Peyer's patch (tissue), 4 donors: Measurements from ENCODE around the gene TOP1.

Experiments used
- CTCF ChIP-seq, 6 experiments: fragments of 450-650 bp in 4 of 6; fragments of 200-600 bp in 2 of 6; sonication (generic) in 1 of 6; IDR thresholded peaks; one replicate each; pipeline ENCODE4 v1.5.1; 2017 to 2019; ENCODE audit warnings: antibody characterized with exemption in 6 of 6, mild to moderate bottlenecking in 3 of 6, moderate library complexity in 1 of 6
- POLR2A ChIP-seq, 2 donors: fragments of 450-650 bp; IDR thresholded peaks; one replicate each; pipeline ENCODE4 v1.5.1; 2017; ENCODE audit warnings: antibody characterized with exemption in 2 of 2, mild to moderate bottlenecking in 2 of 2, moderate library complexity in 2 of 2

- TF ChIP-seq CTCF (IDR thresholded peaks at IDR 0.05) (no peak), POLR2A (IDR thresholded peaks at IDR 0.05) (no peak)
Observed at GRCh38 chr20:41134362-41135186, 106.0 kb downstream of the TOP1 start.
